ENCODE data around the gene WDR88. TPM values are rescaled to one million over a fixed set of nuclear protein-coding genes. Genes with fewer than 3 reads are reported as not detected.

Gene WDR88
- total RNA-seq, 2 experiments from 2014 or later: 0.27 TPM; not detected in 1

DNA sequence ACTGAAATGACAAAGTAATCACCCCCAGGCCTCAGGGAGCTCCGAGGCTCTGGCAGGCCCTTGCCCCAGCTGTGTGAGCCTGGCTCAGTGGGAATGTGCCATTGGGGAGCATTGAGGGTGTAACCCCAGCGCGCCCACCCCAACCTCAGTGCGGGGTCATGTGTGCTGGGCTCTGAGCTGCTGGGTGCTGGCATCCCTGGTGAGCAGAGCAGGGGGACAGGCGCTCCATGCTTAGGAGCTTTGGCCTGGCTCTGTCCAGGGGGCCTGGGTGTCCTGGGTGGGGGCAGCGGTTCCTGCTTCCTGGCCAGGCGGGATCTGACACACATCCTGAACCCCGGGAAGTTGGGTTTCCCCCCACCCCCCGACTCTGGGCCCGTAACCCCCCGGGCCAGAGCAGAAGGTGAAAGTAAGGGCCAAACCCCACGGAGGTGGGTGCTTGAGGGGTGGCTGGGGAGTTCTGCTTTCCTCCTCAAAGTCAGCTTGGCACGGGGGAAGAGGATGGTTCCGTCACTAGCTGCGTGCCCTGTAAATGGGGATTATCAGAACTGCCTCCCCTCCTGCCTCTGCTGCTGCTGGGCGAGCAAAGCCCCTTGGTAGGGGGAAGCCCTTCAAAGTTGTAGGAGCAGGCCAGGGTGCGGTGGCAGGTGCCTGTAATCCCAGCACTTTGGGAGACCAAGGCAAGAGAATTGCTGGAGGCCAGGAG, 63.9 kb downstream of the WDR88 start:
- H3K4me3 Mint-ChIP-seq: no peak overlapping the region
- ChIA-PET POLR2A (no interaction called here), CTCF (interaction anchor here (0.8 to 1.2 kb wide), 2 partner anchors 419 to 506 kb away, joined by 3 to 5 read pairs; no protein-coding TSS in a partner anchor)
- no peaks in the 10 kb centered on the region for H3K9me3 Mint-ChIP-seq
- no peaks in the 10 kb centered on the region for H3K36me3 Mint-ChIP-seq (ENCODE audit: low read depth)
- no peaks in the 10 kb centered on the region for H3K4me1 Mint-ChIP-seq
- H3K27me3 Mint-ChIP-seq: peaks cover 30% of the 10 kb centered on the region
- no peak for DNase-seq
- H3K27ac Mint-ChIP-seq: no peak overlapping the region

- Mint-ChIP-seq H3K4me1 (no peaks in the 10 kb centered on the region), H3K27me3 (peaks cover 26% of the 10 kb centered on the region), H3K27ac (no peak overlapping the region), H3K9me3 (no peaks in the 10 kb centered on the region), H3K36me3 (ENCODE audit: low read depth) (no peaks in the 10 kb centered on the region), H3K4me3 (no peak overlapping the region)
- ChIA-PET POLR2A (interaction anchor here (0.6 kb wide), 1 partner anchor 895 kb away, joined by 3 read pairs; no protein-coding TSS in a partner anchor), CTCF (interaction anchor here (0.7 to 1.2 kb wide), 3 partner anchors 12 to 506 kb away, joined by 3 to 5 read pairs (median 4); no protein-coding TSS in a partner anchor)
- DNase-seq: no peak
These were observed 64.7 kb downstream of the WDR88 start for GRCh38 chr19:33196446-33197193.

- H3K4me3 Mint-ChIP-seq: no peak overlapping the region
- no peak for DNase-seq
- no peaks in the 10 kb centered on the region for H3K9me3 Mint-ChIP-seq
- H3K27ac Mint-ChIP-seq: no peak overlapping the region
- CTCF ChIA-PET: interaction anchor here (1.3 kb wide), 1 partner anchor 14 kb away, joined by 3 read pairs; no protein-coding TSS in a partner anchor
- peaks cover 16% of the 10 kb centered on the region for H3K27me3 Mint-ChIP-seq
- POLR2A ChIA-PET: no interaction called here
- no peaks in the 10 kb centered on the region for H3K36me3 Mint-ChIP-seq (ENCODE audit: low read depth)
- no peaks in the 10 kb centered on the region for H3K4me1 Mint-ChIP-seq
These were observed 65.7 kb downstream of the WDR88 start for GRCh38 chr19:33197591-33198000.

DNA sequence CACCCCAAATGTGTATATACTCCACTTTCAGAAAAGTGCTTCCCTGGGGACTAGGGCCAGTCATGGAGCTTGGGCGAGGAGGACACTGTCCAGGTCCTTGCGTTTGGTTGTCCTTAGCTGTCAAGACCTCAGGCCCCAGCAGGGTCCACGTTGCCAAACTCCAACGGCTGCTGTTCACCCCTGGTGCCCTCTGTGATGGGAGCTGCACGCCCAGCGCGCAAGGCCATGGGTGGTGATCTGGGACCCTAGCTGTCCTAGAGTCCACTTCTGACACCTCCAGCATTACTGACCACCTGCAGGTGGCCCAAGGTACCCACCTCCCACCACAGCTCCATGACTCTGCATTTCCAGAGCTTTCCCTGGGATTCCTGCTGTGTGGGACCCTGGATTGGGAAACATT, 66.3 kb downstream of the WDR88 start:
- no peaks in the 10 kb centered on the region for H3K4me1 Mint-ChIP-seq
- POLR2A ChIA-PET: no interaction called here
- CTCF ChIA-PET: interaction anchor here (1.3 kb wide), 1 partner anchor 13 kb away, joined by 3 read pairs; no protein-coding TSS in a partner anchor
- H3K27me3 Mint-ChIP-seq: peaks cover 11% of the 10 kb centered on the region
- no peak overlapping the region for H3K4me3 Mint-ChIP-seq
- H3K9me3 Mint-ChIP-seq: peaks cover 2% of the 10 kb centered on the region
- no peak overlapping the region for H3K27ac Mint-ChIP-seq
- no peaks in the 10 kb centered on the region for H3K36me3 Mint-ChIP-seq (ENCODE audit: low read depth)
- no peak for DNase-seq

DNA sequence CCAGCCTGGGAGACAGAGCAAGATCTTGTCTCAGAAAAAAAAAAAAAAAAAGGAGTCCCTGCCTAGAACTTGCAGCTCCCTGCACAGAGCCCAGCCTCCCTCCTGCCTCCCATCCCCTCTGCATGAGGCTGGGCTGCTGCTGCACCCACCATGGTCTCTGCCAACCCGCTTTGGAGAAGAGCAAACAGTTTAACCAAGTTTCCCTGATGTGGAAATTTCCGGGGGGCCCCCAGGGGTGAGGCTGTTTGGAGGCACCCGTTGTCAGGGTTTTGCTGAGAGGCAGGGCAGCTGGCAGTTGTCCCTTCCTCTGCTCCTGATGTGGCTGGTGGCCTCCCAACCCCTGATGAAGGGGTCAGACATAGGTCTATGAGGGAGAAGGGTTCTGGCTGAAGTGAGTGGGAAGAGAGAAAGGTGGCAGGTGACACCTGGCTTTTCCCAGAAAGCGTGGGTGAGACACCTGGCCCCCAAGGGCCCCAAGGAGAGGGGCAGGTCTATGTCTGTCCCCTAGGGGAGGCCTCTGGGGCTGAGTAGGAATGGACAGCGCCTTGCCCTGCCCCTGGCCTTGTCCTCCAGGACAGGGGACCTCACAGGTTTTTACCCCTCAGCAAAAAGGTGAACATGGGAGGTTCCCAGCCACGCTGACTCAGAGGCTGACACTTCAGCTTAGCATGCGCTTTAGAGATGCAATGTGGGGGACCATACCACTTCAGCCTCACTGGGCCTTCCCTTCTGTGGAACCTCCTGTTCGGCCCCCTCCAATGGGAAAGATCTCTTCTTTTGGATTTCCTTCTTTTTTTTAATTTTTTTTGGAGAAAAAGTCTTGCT, 67.7 kb downstream of the WDR88 start:
- Mint-ChIP-seq H3K36me3 (ENCODE audit: low read depth) (no peaks in the 10 kb centered on the region), H3K9me3 (peaks cover 2% of the 10 kb centered on the region), H3K27me3 (peaks cover 4% of the 10 kb centered on the region), H3K27ac (no peak overlapping the region), H3K4me3 (no peak overlapping the region), H3K4me1 (no peaks in the 10 kb centered on the region)
- no peak for DNase-seq
- ChIA-PET CTCF (interaction anchor here (0.6 to 0.8 kb wide), 2 partner anchors 102 to 117 kb away, joined by 3 read pairs; no protein-coding TSS in a partner anchor), POLR2A (no interaction called here)

DNA sequence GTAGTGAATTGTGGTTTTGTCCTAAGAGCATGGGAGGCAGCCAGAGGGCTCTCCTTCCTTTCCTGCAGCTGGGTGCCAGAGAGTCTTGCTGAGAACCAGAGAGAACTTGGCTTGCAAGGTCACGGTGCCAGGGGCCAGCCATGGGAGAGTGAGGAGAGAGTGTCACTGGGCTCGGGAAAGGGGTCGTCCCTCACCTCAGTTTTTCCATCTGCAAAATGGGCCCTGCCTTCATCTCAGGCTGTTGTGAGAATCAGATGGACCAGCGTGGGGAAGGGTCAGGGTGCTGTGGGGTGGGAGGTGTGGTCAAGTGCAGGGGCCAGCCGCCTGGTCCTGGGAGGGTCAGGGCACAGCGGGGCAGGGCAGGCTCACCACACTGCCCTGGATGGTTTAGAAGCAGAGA, 69.6 kb downstream of the WDR88 start:
- H3K27ac Mint-ChIP-seq: no peak overlapping the region
- POLR2A ChIA-PET: no interaction called here
- H3K9me3 Mint-ChIP-seq: peaks cover 2% of the 10 kb centered on the region
- H3K4me3 Mint-ChIP-seq: no peak overlapping the region
- no peak for DNase-seq
- peaks cover 1% of the 10 kb centered on the region for H3K27me3 Mint-ChIP-seq
- H3K36me3 Mint-ChIP-seq (ENCODE audit: low read depth): no peaks in the 10 kb centered on the region
- CTCF ChIA-PET: interaction anchor here (0.6 to 1.2 kb wide), 2 partner anchors 104 to 332 kb away, joined by 4 read pairs; no protein-coding TSS in a partner anchor
- no peaks in the 10 kb centered on the region for H3K4me1 Mint-ChIP-seq

DNA sequence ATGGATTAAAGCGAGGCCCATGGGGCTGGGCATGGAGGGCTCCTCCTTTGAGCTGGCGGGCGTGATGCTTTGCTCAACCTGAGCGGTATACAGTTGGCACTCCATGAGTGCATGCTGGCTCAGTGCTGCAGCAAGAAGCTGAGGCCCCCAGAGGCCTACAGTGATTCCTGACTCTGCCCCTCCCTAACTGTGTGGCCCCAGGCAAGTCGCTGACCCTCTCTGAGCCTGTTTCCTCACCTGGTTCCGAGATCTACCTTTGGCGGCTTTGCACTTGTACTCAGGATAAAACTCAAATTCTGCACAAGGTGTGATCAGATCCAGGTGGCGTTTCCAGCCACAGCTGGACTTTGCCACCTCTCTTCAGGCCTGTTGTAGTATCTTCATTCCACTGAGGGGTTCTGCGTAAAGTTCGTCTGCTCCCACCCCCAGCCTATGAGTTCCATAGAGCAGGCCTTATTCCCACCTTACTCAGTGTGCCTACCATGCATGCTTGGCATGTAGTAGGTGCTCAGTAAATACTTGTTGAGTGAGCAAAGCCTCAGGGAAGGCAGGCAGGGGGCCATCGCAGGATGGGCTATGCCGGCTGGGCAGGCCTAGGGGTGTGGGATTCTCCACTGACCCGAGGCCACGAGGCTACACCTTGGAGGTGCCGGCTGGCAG, 70.1 kb downstream of the WDR88 start:
- POLR2A ChIA-PET: no interaction called here
- Mint-ChIP-seq H3K4me3 (no peak overlapping the region), H3K36me3 (ENCODE audit: low read depth) (no peaks in the 10 kb centered on the region), H3K4me1 (no peaks in the 10 kb centered on the region), H3K27me3 (no peaks in the 10 kb centered on the region), H3K9me3 (peaks cover 2% of the 10 kb centered on the region), H3K27ac (no peak overlapping the region)
- CTCF ChIA-PET: interaction anchor here (0.6 to 1.2 kb wide), 2 partner anchors 36 to 105 kb away, joined by 3 to 4 read pairs; no protein-coding TSS in a partner anchor
- DNase-seq: no peak

DNA sequence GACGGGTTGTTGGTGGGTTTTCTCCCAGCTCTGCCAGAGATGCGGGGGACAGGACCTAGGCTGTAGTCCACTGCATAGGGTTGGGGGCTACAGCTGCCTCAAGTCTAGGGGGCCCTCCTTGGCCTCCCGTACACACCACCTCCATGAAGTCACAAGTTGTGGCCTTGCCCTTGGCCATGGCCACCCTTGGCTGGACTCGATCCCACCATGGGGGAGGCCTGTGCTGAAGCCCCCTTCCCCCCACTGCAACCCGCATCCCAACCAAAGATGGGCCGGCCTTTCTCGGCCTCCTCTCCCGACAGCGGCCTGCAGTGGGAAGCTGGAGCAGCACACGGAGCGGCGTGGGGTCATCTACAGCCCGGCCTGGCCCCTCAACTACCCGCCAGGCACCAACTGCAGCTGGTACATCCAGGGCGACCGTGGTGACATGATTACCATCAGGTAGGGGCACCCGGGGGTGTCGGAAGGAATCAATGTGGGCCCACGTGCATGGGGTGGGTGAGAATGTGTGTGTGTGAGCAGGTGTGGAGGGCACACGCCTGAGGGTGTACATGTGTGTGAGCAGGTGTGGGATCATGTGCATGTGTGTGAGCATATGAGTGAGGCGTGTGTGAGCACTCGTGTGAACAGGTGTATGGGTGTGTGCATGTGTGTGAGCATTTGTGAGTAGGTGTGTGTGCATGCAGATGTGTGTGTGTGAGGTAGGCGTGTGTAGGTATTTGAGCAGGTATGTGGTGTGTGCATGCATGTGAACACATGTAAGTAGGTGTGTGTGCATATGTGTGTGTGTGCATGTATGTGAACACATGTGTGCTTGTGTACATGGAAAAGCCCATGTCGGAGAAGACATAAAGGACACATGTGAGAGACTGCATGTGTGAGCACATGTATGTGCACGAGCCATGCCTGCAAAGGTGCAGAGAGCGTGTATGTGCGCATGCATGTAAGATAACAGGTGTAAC, 70.9 kb downstream of the WDR88 start:
- no peak for DNase-seq
- H3K4me1 Mint-ChIP-seq: no peaks in the 10 kb centered on the region
- ChIA-PET POLR2A (no interaction called here), CTCF (interaction anchor here (0.6 to 1.5 kb wide), 2 partner anchors 18 to 37 kb away, joined by 3 to 4 read pairs; no protein-coding TSS in a partner anchor)
- H3K27ac Mint-ChIP-seq: no peak overlapping the region
- no peaks in the 10 kb centered on the region for H3K36me3 Mint-ChIP-seq (ENCODE audit: low read depth)
- H3K27me3 Mint-ChIP-seq: no peaks in the 10 kb centered on the region
- no peak overlapping the region for H3K4me3 Mint-ChIP-seq
- peaks cover 2% of the 10 kb centered on the region for H3K9me3 Mint-ChIP-seq

- no peaks in the 10 kb centered on the region for H3K27me3 Mint-ChIP-seq
- DNase-seq: no peak
- H3K27ac Mint-ChIP-seq: no peak overlapping the region
- no peaks in the 10 kb centered on the region for H3K36me3 Mint-ChIP-seq (ENCODE audit: low read depth)
- H3K4me3 Mint-ChIP-seq: no peak overlapping the region
- peaks cover 2% of the 10 kb centered on the region for H3K9me3 Mint-ChIP-seq
- POLR2A ChIA-PET: no interaction called here
- no peaks in the 10 kb centered on the region for H3K4me1 Mint-ChIP-seq
- CTCF ChIA-PET: interaction anchor here (1.5 kb wide), 1 partner anchor 19 kb away, joined by 4 read pairs; no protein-coding TSS in a partner anchor
These were observed 71.6 kb downstream of the WDR88 start for GRCh38 chr19:33203529-33203928.

DNA sequence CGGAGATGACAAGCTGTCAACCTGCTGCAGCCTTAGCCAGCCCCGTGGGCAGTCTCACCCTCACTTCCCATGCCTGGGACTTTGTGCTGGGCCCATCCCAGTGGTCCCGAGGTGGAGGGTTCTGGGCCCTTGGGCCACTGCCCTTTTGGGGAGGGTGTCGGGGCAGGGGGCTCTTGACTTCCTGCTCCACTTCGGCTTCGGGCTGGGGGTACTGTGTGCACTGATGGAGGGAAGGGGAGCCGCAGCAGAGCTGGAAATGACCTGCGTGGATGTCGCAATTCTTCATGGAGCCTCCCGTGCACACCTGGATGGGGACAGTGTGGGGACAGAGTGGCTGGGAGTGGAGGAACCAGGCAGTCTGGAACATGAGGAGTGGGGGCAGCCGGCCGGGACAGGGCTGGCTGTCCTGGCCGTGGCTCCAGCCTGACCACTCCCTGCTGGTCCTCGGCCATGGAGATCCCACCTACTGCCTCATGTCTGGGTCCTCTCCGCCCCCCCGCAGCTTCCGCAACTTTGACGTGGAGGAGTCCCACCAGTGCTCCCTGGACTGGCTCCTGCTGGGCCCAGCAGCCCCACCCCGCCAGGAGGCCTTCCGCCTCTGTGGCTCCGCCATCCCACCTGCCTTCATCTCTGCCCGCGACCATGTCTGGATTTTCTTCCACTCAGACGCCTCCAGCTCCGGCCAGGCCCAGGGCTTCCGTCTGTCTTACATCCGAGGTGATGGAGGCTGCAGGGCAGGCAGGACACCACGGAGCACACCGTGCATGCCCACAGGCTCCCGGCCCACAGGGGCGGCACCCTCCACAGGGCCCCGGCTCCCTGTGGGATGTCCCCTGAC, 72.4 kb downstream of the WDR88 start:
- ChIA-PET POLR2A (no interaction called here), CTCF (interaction anchor here (1.5 kb wide), 1 partner anchor 20 kb away, joined by 4 read pairs; no protein-coding TSS in a partner anchor)
- H3K27me3 Mint-ChIP-seq: no peaks in the 10 kb centered on the region
- no peak overlapping the region for H3K27ac Mint-ChIP-seq
- H3K4me1 Mint-ChIP-seq: no peaks in the 10 kb centered on the region
- H3K9me3 Mint-ChIP-seq: peaks cover 2% of the 10 kb centered on the region
- no peaks in the 10 kb centered on the region for H3K36me3 Mint-ChIP-seq (ENCODE audit: low read depth)
- no peak for DNase-seq
- H3K4me3 Mint-ChIP-seq: no peak overlapping the region

- CTCF ChIA-PET: no interaction called here
These were observed 73.2 kb downstream of the WDR88 start for GRCh38 chr19:33205110-33205509.

More at GRCh38 chr19:33205110-33205509, 73.2 kb downstream of the WDR88 start:
- POLR2A ChIA-PET: no interaction called here
- DNase-seq: no peak
- no peak overlapping the region for H3K27ac Mint-ChIP-seq
- peaks cover 2% of the 10 kb centered on the region for H3K9me3 Mint-ChIP-seq
- no peaks in the 10 kb centered on the region for H3K4me1 Mint-ChIP-seq
- H3K4me3 Mint-ChIP-seq: no peak overlapping the region
- no peaks in the 10 kb centered on the region for H3K36me3 Mint-ChIP-seq (ENCODE audit: low read depth)
- H3K27me3 Mint-ChIP-seq: no peaks in the 10 kb centered on the region

All from activated CD4-positive, alpha-beta T cell treated with anti-CD3 and anti-CD28 coated beads, Interleukin-2, amount 10 ng/mL, durations not matched to agents 7 days and 5 days (primary cell).